HepG2 (cell line): ENCODE results near the gene PLXNA4. TPM values are rescaled to one million over a fixed set of nuclear protein-coding genes. Genes with fewer than 3 reads are reported as not detected.

Source experiments
- ATAC-seq: fragments of 200-7000 bp; cut with Tn5 transposase; 3 replicates; pipeline ENCODE4 v1.9.1; 2020; ENCODE audit warnings: mild to moderate bottlenecking, moderate library complexity
- BruUV-seq: library from RNA; stranded (reverse); fragments of 400-500 nt; replicated peaks from 2 replicates; lab custom pipeline; 2021; lab: Mats Ljungman, UMichigan
- CTCF ChIA-PET: fragments of 300-600 bp; formaldehyde crosslinking; extraction: SDS; loops from one replicate; lab custom pipeline; 2021; ENCODE audit warnings: low total read pairs, inconsistent platforms, low intra/inter-chr PET ratio; lab: Yijun Ruan, JAX
- POLR2A ChIA-PET: fragments of 350-600 bp; sonication (Branson Sonifier 250); formaldehyde crosslinking; loops from one replicate; lab custom pipeline; 2020; ENCODE audit warnings: antibody characterized with exemption, inconsistent platforms; lab: Yijun Ruan, JAX
- DNase-seq: peaks from one replicate; pipeline ENCODE4 v3.0.0-alpha.2; 2015; ENCODE audit warnings: low spot score
- FAIRE-seq: peaks from 3 replicates; lab custom pipeline; 2011; peaks lifted over from hg19 to GRCh38; lab: Jason Lieb, UNC
- H2AFZ ChIP-seq: one replicate; pipeline ENCODE4 v1.6.1; 2011; ENCODE audit warnings: low read length, inconsistent platforms
- H3K27ac ChIP-seq: fragments of 300-600 bp; 3 replicates; pipeline ENCODE4 v1.8.0; 2011; ENCODE audit warnings: mixed run types, mild to moderate bottlenecking, mixed read lengths, low read length, inconsistent platforms; ENCODE audit not compliant: insufficient read depth; ENCODE audit errors: extremely low read length
- H3K27me3 ChIP-seq, 2 experiments: fragments of 200-600 bp in 1 of 2; 2 replicates in 1 of 2; 3 replicates in 1 of 2; pipeline versions ENCODE4 v1.6.0 to v1.8.0; 2011; ENCODE audit warnings: low read length in 2 of 2, mild to moderate bottlenecking in 2 of 2, moderate library complexity in 2 of 2, inconsistent platforms in 1 of 2; ENCODE audit not compliant: insufficient read depth in 2 of 2, control insufficient read depth in 1 of 2
- H3K36me3 ChIP-seq, 2 experiments: fragments of 200-600 bp in 1 of 2; replicated peaks in 1 of 2; 2 replicates in 1 of 2; 3 replicates in 1 of 2; pipeline versions ENCODE4 v1.5.1 to v1.8.0; 2011; ENCODE audit warnings: low read length in 2 of 2, inconsistent platforms in 1 of 2; ENCODE audit not compliant: insufficient read depth in 2 of 2, control insufficient read depth in 1 of 2
- H3K4me1 ChIP-seq: 2 replicates; pipeline ENCODE4 v1.5.1; 2012; ENCODE audit warnings: low read length, inconsistent platforms; ENCODE audit not compliant: insufficient read depth
- H3K4me2 ChIP-seq: 2 replicates; pipeline ENCODE4 v1.6.0; 2011; ENCODE audit warnings: low read depth, low read length, inconsistent platforms
- H3K4me3 ChIP-seq, 3 experiments: fragments of 200-600 bp in 1 of 3; sonication (generic), shearing (Covaris generic) in 1 of 3; replicated peaks in 1 of 3; 2 replicates each; pipeline ENCODE4 v1.5.1; 2011 to 2016; ENCODE audit warnings: low read length in 3 of 3, inconsistent platforms in 2 of 3, low read depth in 2 of 3, mild to moderate bottlenecking in 2 of 3, control low read depth in 1 of 3, mixed read lengths in 1 of 3; ENCODE audit not compliant: insufficient read depth in 1 of 3
- H3K79me2 ChIP-seq: one replicate; pipeline ENCODE4 v1.6.1; 2011; ENCODE audit warnings: low read length, inconsistent platforms; ENCODE audit not compliant: insufficient read depth
- H3K9ac ChIP-seq: 2 replicates; pipeline ENCODE4 v1.6.0; 2011; ENCODE audit warnings: mild to moderate bottlenecking, low read depth, low read length, inconsistent platforms; ENCODE audit not compliant: insufficient read depth
- H3K9me3 ChIP-seq: 2 replicates; pipeline ENCODE4 v1.5.1; 2012; ENCODE audit warnings: mild to moderate bottlenecking, low read length
- H4K20me1 ChIP-seq: 2 replicates; pipeline ENCODE4 v1.6.0; 2011; ENCODE audit warnings: inconsistent platforms, mild to moderate bottlenecking, low read length, moderate library complexity; ENCODE audit not compliant: insufficient read depth
- KAT2B ChIP-seq: fragments of 150-350 bp; IDR thresholded peaks from 2 replicates; pipeline ENCODE4 v1.6.1; 2014; ENCODE audit warnings: low read depth, low read length, borderline replicate concordance
- PRDM15 ChIP-seq: sonication (generic); formaldehyde crosslinking; IDR thresholded peaks from 2 replicates; pipeline ENCODE4 v1.4.0; 2020; ENCODE audit warnings: missing genetic modification reagents
- RARA ChIP-seq: IDR thresholded peaks from 2 replicates; pipeline ENCODE4 v1.6.1; 2016; ENCODE audit warnings: missing genetic modification reagents, missing compliant biosample characterization
- RFXAP ChIP-seq: sonication (generic); formaldehyde crosslinking; IDR thresholded peaks from 2 replicates; pipeline ENCODE4 v1.4.0; 2020; ENCODE audit warnings: missing genetic modification reagents, borderline replicate concordance
- SAFB2 ChIP-seq: sonication (generic); formaldehyde crosslinking; IDR thresholded peaks from 2 replicates; pipeline ENCODE4 v1.5.1; 2020; ENCODE audit warnings: missing genetic modification reagents, low read depth, mild to moderate bottlenecking, borderline replicate concordance
- ZNF512 ChIP-seq: sonication (generic); formaldehyde crosslinking; IDR thresholded peaks from 2 replicates; pipeline ENCODE4 v1.4.0; 2020; ENCODE audit warnings: mild to moderate bottlenecking, missing genetic modification reagents
- ZSCAN22 ChIP-seq: sonication (generic); formaldehyde crosslinking; IDR thresholded peaks from 2 replicates; pipeline ENCODE4 v1.4.0; 2020; ENCODE audit warnings: mild to moderate bottlenecking, missing genetic modification reagents
- WGBS: methylation state at CpG from one replicate; pipeline ENCODE4 v1.1.6; 2017; ENCODE audit warnings: low lambda C conversion rate; 5-methylcytosine and 5-hydroxymethylcytosine counted together
- in situ Hi-C: cut with HindIII; loops from 2 replicates; pipeline ENCODE4 v1.10.0; 2017; ENCODE audit warnings: low pct_unique_long_range_greater_than_20kb; ENCODE audit not compliant: extremely low pct_ligation_motif_present
- intact Hi-C: fragments of 100-400 bp; cut with micrococcal nuclease; formaldehyde crosslinking; loops from one replicate; pipeline ENCODE4 v1.10.0; 2022; ENCODE audit not compliant: unreplicated experiment
- polyA plus RNA-seq, 8 experiments: library from polyadenylated mRNA; depleted of rRNA in 3 of 8; stranded (reverse) in 7 of 8; unstranded in 1 of 8; fragments of >200 nt; fragmentation: Illumina TruSeq in 4 of 8; extraction: Trizol in 4 of 8; gene quantifications; 2 replicates each; pipeline versions ENCODE4 v1.2.1 to v1.2.3, GENCODE V29; 2011 to 2016; ENCODE audit warnings: low read depth in 4 of 8, missing spikeins in 1 of 8, mixed read lengths in 1 of 8; ENCODE audit not compliant: insufficient read depth in 1 of 8
- total RNA-seq, 5 experiments: library from RNA; depleted of rRNA; stranded (reverse); fragments of >200 nt; fragmentation: Illumina TruSeq; extraction: Trizol; gene quantifications; 2 replicates each; pipeline ENCODE4 v1.2.3, GENCODE V29; 2016; ENCODE audit warnings: low read depth in 1 of 5

The PLXNA4 gene
- total and polyA plus RNA-seq, 2 of the 13 experiments (the other 11 are each of a cell fraction or from before 2014, with no cell fraction given), result 0.01 to 0.04 TPM

- Histone ChIP-seq H3K4me1 (no peaks in the 10 kb centered on the region), H3K27me3 (peaks cover 0 to 1% of the 10 kb centered on the region in 2 experiments; a peak in 1 of 5 replicates)
- in situ Hi-C loops, result no loop called here
These were observed 81.8 kb downstream of the PLXNA4 start for GRCh38 chr7:132494474-132494873.

GRCh38 chr7:132492823-132493445, 83.3 kb downstream of the PLXNA4 start:
- POLR2A ChIA-PET, result no interaction called here
- no peak for TF ChIP-seq ZSCAN22 (CRISPR knock-in tag)
- TF ChIP-seq SAFB2 (CRISPR knock-in tag), result no peak
- no peak for TF ChIP-seq PRDM15 (CRISPR knock-in tag)
- TF ChIP-seq, all 625 proteins: peak for 0
- ATAC-seq (no peak), FAIRE-seq (no peak), DNase-seq (no peak)
- WGBS, result 0% methylated on average over 1 of the region's 1 CpG
- Histone ChIP-seq H3K79me2 (no peaks in the 10 kb centered on the region), H3K4me1 (no peaks in the 10 kb centered on the region), H3K9ac (no peak overlapping the region), H3K27me3 (peaks cover 1 to 3% of the 10 kb centered on the region in 2 experiments; a peak in 2 of 5 replicates), H3K4me3 (no peak overlapping the region), H3K9me3 (no peaks in the 10 kb centered on the region), H2AFZ (no peak overlapping the region), H3K36me3 (no peaks in the 10 kb centered on the region), H4K20me1 (no peaks in the 10 kb centered on the region), H3K4me2 (no peak overlapping the region), H3K27ac (no peak overlapping the region)
- in situ Hi-C loops, result no loop called here
- intact Hi-C loops, result no loop called here
- BruUV-seq, result no TSS peak
- CTCF ChIA-PET, result no interaction called here

More at GRCh38 chr7:132494474-132494873, 81.8 kb downstream of the PLXNA4 start:
- H4K20me1 ChIP-seq, result no peaks in the 10 kb centered on the region
- H3K4me2 ChIP-seq, result no peak overlapping the region
- ChIA-PET CTCF (no interaction called here), POLR2A (no interaction called here)
- TF ChIP-seq ZNF512 (CRISPR knock-in tag) (no peak), KAT2B (no peak), RFXAP (CRISPR knock-in tag) (no peak), RARA (no peak)
- no TSS peak for BruUV-seq
- DNase-seq, result no peak
- no peak for ATAC-seq
- no peak overlapping the region for H2AFZ ChIP-seq
- H3K9me3 ChIP-seq, result no peaks in the 10 kb centered on the region
- no peak overlapping the region for H3K27ac ChIP-seq
- no peak for FAIRE-seq
- no peaks in the 10 kb centered on the region for H3K79me2 ChIP-seq
- H3K9ac ChIP-seq, result no peak overlapping the region
- intact Hi-C loops, result no loop called here
- H3K36me3 ChIP-seq, result no peaks in the 10 kb centered on the region
- no peak overlapping the region for H3K4me3 ChIP-seq
- 55% methylated on average over 10 of the region's 12 CpGs for WGBS
